WTC11 (cell line): ENCODE measurements around the gene RABEPK. TPM values are rescaled to one million over a fixed set of nuclear protein-coding genes. Genes with fewer than 3 reads are reported as not detected.

Experiments
- EMX1 ChIP-seq: fragments of 250-450 bp; sonication (Bioruptor Pico); IDR thresholded peaks from 2 replicates; pipeline ENCODE4 v1.8.0; 2021; ENCODE audit warnings: mild to moderate bottlenecking
- JUN ChIP-seq: sonication (generic); formaldehyde crosslinking; IDR thresholded peaks from 2 replicates; pipeline ENCODE4 v1.8.0; 2023; ENCODE audit warnings: mild to moderate bottlenecking, missing genetic modification reagents
- MXD4 ChIP-seq: fragments of 250-450 bp; sonication (Bioruptor Pico); IDR thresholded peaks from 2 replicates; pipeline ENCODE4 v1.8.0; 2021; ENCODE audit warnings: mild to moderate bottlenecking, moderate library complexity, borderline replicate concordance
- ZNF219 ChIP-seq: sonication (generic); formaldehyde crosslinking; IDR thresholded peaks from 2 replicates; pipeline ENCODE4 v1.8.0; 2023; ENCODE audit warnings: missing genetic modification reagents, mild to moderate bottlenecking, borderline replicate concordance
- total RNA-seq: library from RNA; stranded (reverse); gene quantifications from 3 replicates; pipeline ENCODE4 v1.2.3, GENCODE V29; 2021
- TF ChIP-seq, protein P1 (sequence below): sonication (generic); formaldehyde crosslinking; IDR thresholded peaks from 2 replicates; pipeline ENCODE4 v1.8.0; 2023; ENCODE audit warnings: missing genetic modification reagents, mild to moderate bottlenecking, borderline replicate concordance
- TF ChIP-seq, protein P2 (sequence below): fragments of 250-450 bp; sonication (Bioruptor Pico); IDR thresholded peaks from 2 replicates; pipeline ENCODE4 v2.1.2; 2022; ENCODE audit warnings: mild to moderate bottlenecking, moderate library complexity
- TF ChIP-seq, protein P3 (sequence below): sonication (generic); formaldehyde crosslinking; IDR thresholded peaks from 2 replicates; pipeline ENCODE4 v1.8.0; 2023; ENCODE audit warnings: mild to moderate bottlenecking, missing genetic modification reagents
- TF ChIP-seq, protein P4 (sequence below): sonication (generic); formaldehyde crosslinking; IDR thresholded peaks from 2 replicates; pipeline ENCODE4 v1.8.0; 2022; ENCODE audit warnings: mild to moderate bottlenecking, missing genetic modification reagents
- TF ChIP-seq, protein P5 (sequence below): sonication (generic); formaldehyde crosslinking; IDR thresholded peaks from 2 replicates; pipeline ENCODE4 v1.8.0; 2022; ENCODE audit warnings: mild to moderate bottlenecking, missing genetic modification reagents
- TF ChIP-seq, protein P6 (sequence below): fragments of 250-450 bp; sonication (Bioruptor Pico); IDR thresholded peaks from 2 replicates; pipeline ENCODE4 v1.8.0; 2021; ENCODE audit warnings: mild to moderate bottlenecking
- TF ChIP-seq, protein P7 (sequence below): sonication (generic); formaldehyde crosslinking; IDR thresholded peaks from 2 replicates; pipeline ENCODE4 v1.8.1; 2022; ENCODE audit warnings: missing genetic modification reagents, borderline replicate concordance

The RABEPK gene
- total RNA-seq, 1 experiment from 2014 or later, result 25.5 TPM

DNA sequence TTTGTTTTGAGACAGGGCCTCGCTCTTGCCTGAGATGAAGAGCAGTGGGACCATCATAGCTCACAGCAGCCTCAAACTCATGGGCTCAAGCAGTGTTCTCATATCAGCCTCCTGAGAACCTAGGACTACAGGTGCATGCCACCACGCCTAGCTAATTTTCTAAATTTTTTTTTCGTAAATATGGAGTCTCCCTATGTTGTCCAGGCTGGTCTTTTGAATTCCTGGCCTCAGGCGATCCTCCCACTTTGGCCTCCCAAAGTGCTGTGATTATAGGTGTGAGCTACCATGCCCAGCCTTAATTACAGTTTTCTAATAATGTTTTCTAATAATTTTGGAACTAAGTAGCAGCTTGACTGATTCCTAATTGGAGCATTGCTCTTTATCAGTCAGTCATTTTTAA lies 76.4 kb downstream of the RABEPK start (continued):
- TF ChIP-seq, protein P1, sequence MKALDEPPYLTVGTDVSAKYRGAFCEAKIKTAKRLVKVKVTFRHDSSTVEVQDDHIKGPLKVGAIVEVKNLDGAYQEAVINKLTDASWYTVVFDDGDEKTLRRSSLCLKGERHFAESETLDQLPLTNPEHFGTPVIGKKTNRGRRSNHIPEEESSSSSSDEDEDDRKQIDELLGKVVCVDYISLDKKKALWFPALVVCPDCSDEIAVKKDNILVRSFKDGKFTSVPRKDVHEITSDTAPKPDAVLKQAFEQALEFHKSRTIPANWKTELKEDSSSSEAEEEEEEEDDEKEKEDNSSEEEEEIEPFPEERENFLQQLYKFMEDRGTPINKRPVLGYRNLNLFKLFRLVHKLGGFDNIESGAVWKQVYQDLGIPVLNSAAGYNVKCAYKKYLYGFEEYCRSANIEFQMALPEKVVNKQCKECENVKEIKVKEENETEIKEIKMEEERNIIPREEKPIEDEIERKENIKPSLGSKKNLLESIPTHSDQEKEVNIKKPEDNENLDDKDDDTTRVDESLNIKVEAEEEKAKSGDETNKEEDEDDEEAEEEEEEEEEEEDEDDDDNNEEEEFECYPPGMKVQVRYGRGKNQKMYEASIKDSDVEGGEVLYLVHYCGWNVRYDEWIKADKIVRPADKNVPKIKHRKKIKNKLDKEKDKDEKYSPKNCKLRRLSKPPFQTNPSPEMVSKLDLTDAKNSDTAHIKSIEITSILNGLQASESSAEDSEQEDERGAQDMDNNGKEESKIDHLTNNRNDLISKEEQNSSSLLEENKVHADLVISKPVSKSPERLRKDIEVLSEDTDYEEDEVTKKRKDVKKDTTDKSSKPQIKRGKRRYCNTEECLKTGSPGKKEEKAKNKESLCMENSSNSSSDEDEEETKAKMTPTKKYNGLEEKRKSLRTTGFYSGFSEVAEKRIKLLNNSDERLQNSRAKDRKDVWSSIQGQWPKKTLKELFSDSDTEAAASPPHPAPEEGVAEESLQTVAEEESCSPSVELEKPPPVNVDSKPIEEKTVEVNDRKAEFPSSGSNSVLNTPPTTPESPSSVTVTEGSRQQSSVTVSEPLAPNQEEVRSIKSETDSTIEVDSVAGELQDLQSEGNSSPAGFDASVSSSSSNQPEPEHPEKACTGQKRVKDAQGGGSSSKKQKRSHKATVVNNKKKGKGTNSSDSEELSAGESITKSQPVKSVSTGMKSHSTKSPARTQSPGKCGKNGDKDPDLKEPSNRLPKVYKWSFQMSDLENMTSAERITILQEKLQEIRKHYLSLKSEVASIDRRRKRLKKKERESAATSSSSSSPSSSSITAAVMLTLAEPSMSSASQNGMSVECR (CRISPR knock-in tag), result no peak
- TF ChIP-seq, protein P2, sequence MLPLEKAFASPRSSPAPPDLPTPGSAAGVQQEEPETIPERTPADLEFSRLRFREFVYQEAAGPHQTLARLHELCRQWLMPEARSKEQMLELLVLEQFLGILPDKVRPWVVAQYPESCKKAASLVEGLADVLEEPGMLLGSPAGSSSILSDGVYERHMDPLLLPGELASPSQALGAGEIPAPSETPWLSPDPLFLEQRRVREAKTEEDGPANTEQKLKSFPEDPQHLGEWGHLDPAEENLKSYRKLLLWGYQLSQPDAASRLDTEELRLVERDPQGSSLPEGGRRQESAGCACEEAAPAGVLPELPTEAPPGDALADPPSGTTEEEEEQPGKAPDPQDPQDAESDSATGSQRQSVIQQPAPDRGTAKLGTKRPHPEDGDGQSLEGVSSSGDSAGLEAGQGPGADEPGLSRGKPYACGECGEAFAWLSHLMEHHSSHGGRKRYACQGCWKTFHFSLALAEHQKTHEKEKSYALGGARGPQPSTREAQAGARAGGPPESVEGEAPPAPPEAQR, result no peak
- TF ChIP-seq, protein P3, sequence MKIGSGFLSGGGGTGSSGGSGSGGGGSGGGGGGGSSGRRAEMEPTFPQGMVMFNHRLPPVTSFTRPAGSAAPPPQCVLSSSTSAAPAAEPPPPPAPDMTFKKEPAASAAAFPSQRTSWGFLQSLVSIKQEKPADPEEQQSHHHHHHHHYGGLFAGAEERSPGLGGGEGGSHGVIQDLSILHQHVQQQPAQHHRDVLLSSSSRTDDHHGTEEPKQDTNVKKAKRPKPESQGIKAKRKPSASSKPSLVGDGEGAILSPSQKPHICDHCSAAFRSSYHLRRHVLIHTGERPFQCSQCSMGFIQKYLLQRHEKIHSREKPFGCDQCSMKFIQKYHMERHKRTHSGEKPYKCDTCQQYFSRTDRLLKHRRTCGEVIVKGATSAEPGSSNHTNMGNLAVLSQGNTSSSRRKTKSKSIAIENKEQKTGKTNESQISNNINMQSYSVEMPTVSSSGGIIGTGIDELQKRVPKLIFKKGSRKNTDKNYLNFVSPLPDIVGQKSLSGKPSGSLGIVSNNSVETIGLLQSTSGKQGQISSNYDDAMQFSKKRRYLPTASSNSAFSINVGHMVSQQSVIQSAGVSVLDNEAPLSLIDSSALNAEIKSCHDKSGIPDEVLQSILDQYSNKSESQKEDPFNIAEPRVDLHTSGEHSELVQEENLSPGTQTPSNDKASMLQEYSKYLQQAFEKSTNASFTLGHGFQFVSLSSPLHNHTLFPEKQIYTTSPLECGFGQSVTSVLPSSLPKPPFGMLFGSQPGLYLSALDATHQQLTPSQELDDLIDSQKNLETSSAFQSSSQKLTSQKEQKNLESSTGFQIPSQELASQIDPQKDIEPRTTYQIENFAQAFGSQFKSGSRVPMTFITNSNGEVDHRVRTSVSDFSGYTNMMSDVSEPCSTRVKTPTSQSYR (CRISPR knock-in tag), result no peak
- TF ChIP-seq MXD4, result no peak
- TF ChIP-seq JUN (CRISPR knock-in tag), result no peak
- TF ChIP-seq, protein P4, sequence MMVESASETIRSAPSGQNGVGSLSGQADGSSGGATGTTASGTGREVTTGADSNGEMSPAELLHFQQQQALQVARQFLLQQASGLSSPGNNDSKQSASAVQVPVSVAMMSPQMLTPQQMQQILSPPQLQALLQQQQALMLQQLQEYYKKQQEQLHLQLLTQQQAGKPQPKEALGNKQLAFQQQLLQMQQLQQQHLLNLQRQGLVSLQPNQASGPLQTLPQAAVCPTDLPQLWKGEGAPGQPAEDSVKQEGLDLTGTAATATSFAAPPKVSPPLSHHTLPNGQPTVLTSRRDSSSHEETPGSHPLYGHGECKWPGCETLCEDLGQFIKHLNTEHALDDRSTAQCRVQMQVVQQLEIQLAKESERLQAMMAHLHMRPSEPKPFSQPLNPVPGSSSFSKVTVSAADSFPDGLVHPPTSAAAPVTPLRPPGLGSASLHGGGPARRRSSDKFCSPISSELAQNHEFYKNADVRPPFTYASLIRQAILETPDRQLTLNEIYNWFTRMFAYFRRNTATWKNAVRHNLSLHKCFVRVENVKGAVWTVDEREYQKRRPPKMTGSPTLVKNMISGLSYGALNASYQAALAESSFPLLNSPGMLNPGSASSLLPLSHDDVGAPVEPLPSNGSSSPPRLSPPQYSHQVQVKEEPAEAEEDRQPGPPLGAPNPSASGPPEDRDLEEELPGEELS (CRISPR knock-in tag), result no peak
- no peak for TF ChIP-seq EMX1 (CRISPR knock-in tag)
- TF ChIP-seq, protein P5, sequence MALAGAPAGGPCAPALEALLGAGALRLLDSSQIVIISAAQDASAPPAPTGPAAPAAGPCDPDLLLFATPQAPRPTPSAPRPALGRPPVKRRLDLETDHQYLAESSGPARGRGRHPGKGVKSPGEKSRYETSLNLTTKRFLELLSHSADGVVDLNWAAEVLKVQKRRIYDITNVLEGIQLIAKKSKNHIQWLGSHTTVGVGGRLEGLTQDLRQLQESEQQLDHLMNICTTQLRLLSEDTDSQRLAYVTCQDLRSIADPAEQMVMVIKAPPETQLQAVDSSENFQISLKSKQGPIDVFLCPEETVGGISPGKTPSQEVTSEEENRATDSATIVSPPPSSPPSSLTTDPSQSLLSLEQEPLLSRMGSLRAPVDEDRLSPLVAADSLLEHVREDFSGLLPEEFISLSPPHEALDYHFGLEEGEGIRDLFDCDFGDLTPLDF, result no peak
- TF ChIP-seq, protein P6, sequence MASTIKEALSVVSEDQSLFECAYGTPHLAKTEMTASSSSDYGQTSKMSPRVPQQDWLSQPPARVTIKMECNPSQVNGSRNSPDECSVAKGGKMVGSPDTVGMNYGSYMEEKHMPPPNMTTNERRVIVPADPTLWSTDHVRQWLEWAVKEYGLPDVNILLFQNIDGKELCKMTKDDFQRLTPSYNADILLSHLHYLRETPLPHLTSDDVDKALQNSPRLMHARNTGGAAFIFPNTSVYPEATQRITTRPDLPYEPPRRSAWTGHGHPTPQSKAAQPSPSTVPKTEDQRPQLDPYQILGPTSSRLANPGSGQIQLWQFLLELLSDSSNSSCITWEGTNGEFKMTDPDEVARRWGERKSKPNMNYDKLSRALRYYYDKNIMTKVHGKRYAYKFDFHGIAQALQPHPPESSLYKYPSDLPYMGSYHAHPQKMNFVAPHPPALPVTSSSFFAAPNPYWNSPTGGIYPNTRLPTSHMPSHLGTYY (CRISPR knock-in tag), result no peak
- TF ChIP-seq, protein P7, sequence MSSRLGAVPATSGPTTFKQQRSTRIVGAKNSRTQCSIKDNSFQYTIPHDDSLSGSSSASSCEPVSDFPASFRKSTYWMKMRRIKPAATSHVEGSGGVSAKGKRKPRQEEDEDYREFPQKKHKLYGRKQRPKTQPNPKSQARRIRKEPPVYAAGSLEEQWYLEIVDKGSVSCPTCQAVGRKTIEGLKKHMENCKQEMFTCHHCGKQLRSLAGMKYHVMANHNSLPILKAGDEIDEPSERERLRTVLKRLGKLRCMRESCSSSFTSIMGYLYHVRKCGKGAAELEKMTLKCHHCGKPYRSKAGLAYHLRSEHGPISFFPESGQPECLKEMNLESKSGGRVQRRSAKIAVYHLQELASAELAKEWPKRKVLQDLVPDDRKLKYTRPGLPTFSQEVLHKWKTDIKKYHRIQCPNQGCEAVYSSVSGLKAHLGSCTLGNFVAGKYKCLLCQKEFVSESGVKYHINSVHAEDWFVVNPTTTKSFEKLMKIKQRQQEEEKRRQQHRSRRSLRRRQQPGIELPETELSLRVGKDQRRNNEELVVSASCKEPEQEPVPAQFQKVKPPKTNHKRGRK (CRISPR knock-in tag), result no peak
- no peak for TF ChIP-seq ZNF219 (CRISPR knock-in tag)
- TF ChIP-seq, all 79 proteins: peak for 0
